Ramos (cell line): ENCODE measurements around the gene CPEB2.

Source experiments
- in situ Hi-C: fragments of 300-500 bp; cut with MboI; formaldehyde crosslinking; loops from one replicate; pipeline ENCODE4 v1.14.3; 2022; ENCODE audit warnings: low sequenced_read_pairs; ENCODE audit not compliant: unreplicated experiment

The CPEB2 gene

GRCh38 chr4:15006416-15007024 is 4.2 kb downstream of the CPEB2 start:
- in situ Hi-C loops = loop anchor here (25.0 kb wide), 1 partner anchor 656 kb away; the partner anchor contains the start of gene FBXL5

- in situ Hi-C loops = loop anchor here (25.0 kb wide), 1 partner anchor 655 kb away; the partner anchor contains the start of gene FBXL5
Observed at GRCh38 chr4:15007201-15007600, 4.9 kb downstream of the CPEB2 start.

GRCh38 chr4:15010038-15010585 is 7.8 kb downstream of the CPEB2 start:
- in situ Hi-C loops = loop anchor here (25.0 kb wide), 1 partner anchor 652 kb away; the partner anchor contains the start of gene FBXL5

GRCh38 chr4:15011166-15011565 is 8.9 kb downstream of the CPEB2 start:
- in situ Hi-C loops = loop anchor here (25.0 kb wide), 1 partner anchor 651 kb away; the partner anchor contains the start of gene FBXL5

- in situ Hi-C loops = loop anchor here (25.0 kb wide), 1 partner anchor 650 kb away; the partner anchor contains the start of gene FBXL5
Observed at GRCh38 chr4:15012017-15012788, 9.9 kb downstream of the CPEB2 start.

- in situ Hi-C loops = loop anchor here (25.0 kb wide), 1 partner anchor 649 kb away; the partner anchor contains the start of gene FBXL5
Observed at GRCh38 chr4:15013585-15013984, 11.3 kb downstream of the CPEB2 start.

- in situ Hi-C loops = loop anchor here (25.0 kb wide), 1 partner anchor 647 kb away; the partner anchor contains the start of gene FBXL5
Observed at GRCh38 chr4:15015170-15015569, 12.9 kb downstream of the CPEB2 start.

- in situ Hi-C loops = loop anchor here (25.0 kb wide), 1 partner anchor 644 kb away; the partner anchor contains the start of gene FBXL5
Observed at GRCh38 chr4:15018361-15018760, 16.1 kb downstream of the CPEB2 start.

- in situ Hi-C loops = loop anchor here (25.0 kb wide), 1 partner anchor 642 kb away; the partner anchor contains the start of gene FBXL5
Observed at GRCh38 chr4:15020502-15021286, 18.4 kb downstream of the CPEB2 start.

- in situ Hi-C loops = loop anchor here (25.0 kb wide), 1 partner anchor 641 kb away; the partner anchor contains the start of gene FBXL5
Observed at GRCh38 chr4:15021311-15021710, 19.0 kb downstream of the CPEB2 start.

- in situ Hi-C loops = loop anchor here (25.0 kb wide), 1 partner anchor 640 kb away; the partner anchor contains the start of gene FBXL5
Observed at GRCh38 chr4:15021946-15022345, 19.7 kb downstream of the CPEB2 start.

- in situ Hi-C loops = loop anchor here (25.0 kb wide), 1 partner anchor 638 kb away; the partner anchor contains the start of gene FBXL5
Observed at GRCh38 chr4:15024386-15024785, 22.1 kb downstream of the CPEB2 start.

- in situ Hi-C loops = no loop called here
Observed at GRCh38 chr4:15025693-15026092, 23.4 kb downstream of the CPEB2 start.

- in situ Hi-C loops = no loop called here
Observed at GRCh38 chr4:15027921-15028435, 25.7 kb downstream of the CPEB2 start.

GRCh38 chr4:15031197-15031596 is 28.9 kb downstream of the CPEB2 start:
- in situ Hi-C loops = no loop called here

GRCh38 chr4:15031993-15032675 is 29.9 kb downstream of the CPEB2 start:
- in situ Hi-C loops = no loop called here

- in situ Hi-C loops = no loop called here
Observed at GRCh38 chr4:15034071-15034764, 31.9 kb downstream of the CPEB2 start.

GRCh38 chr4:15035159-15035558 is 32.9 kb downstream of the CPEB2 start:
- in situ Hi-C loops = no loop called here
